Measurements from ENCODE around the gene TPSG1. TPM values are rescaled to one million over a fixed set of nuclear protein-coding genes. Genes with fewer than 3 reads are reported as not detected.

The TPSG1 gene
- total RNA-seq, 6 experiments from 2014 or later, result 0.20 to 0.43 (median 0.43) TPM; not detected in 3

GRCh38 chr16:1217526-1217925 is 7.5 kb downstream of the TPSG1 start:
- no peak for ATAC-seq
- H3K36me3 ChIP-seq, result no peaks in the 10 kb centered on the region
- H3K27ac ChIP-seq, result no peak overlapping the region
- H3K4me3 ChIP-seq, result no peak overlapping the region
- no CpG with 5 or more reads among the region's 24 CpGs for WGBS (ENCODE audit: insufficient coverage, low coverage, low lambda C conversion rate, missing lambda C conversion rate)
- intact Hi-C loops (cut with DNase I), result no loop called here
- no peaks in the 10 kb centered on the region for H3K9me3 ChIP-seq
- no peak for DNase-seq
- TF ChIP-seq CTCF (IDR thresholded peaks at IDR 0.05), result no peak
- TF ChIP-seq POLR2A (IDR thresholded peaks at IDR 0.05), result no peak
- H3K27me3 ChIP-seq, result no peaks in the 10 kb centered on the region
- H3K4me1 ChIP-seq, result no peaks in the 10 kb centered on the region

GRCh38 chr16:1216681-1217400 is 8.2 kb downstream of the TPSG1 start:
- Histone ChIP-seq H3K27ac (no peak overlapping the region), H3K9me3 (no peaks in the 10 kb centered on the region), H3K4me1 (no peaks in the 10 kb centered on the region), H3K36me3 (peaks cover 0 to 2% (median 0%) of the 10 kb centered on the region in 4 donors), H3K4me3 (no peak overlapping the region), H3K27me3 (no peaks in the 10 kb centered on the region)
- WGBS (ENCODE audit: insufficient coverage, low coverage, low lambda C conversion rate, missing lambda C conversion rate), result 89% methylated on average over 3 of the region's 32 CpGs
- no peak for ATAC-seq
- intact Hi-C loops (cut with DNase I), result no loop called here
- DNase-seq, result no peak
- no peak for TF ChIP-seq CTCF (IDR thresholded peaks at IDR 0.05)
- TF ChIP-seq POLR2A (IDR thresholded peaks at IDR 0.05), result no peak

- ATAC-seq (no peak), DNase-seq (no peak)
- TF ChIP-seq CTCF (IDR thresholded peaks at IDR 0.05) (no peak), POLR2A (IDR thresholded peaks at IDR 0.05) (no peak)
- no peak overlapping the region for H3K4me3 ChIP-seq
- H3K27me3 ChIP-seq, result no peaks in the 10 kb centered on the region
- H3K27ac ChIP-seq, result no peak overlapping the region
- intact Hi-C loops (cut with DNase I), result no loop called here
- no peaks in the 10 kb centered on the region for H3K9me3 ChIP-seq
- no CpG with 5 or more reads among the region's 12 CpGs for WGBS (ENCODE audit: insufficient coverage, low coverage, low lambda C conversion rate, missing lambda C conversion rate)
- H3K4me1 ChIP-seq, result no peaks in the 10 kb centered on the region
- peaks cover 0 to 8% (median 0%) of the 10 kb centered on the region in 4 donors for H3K36me3 ChIP-seq
Observed at GRCh38 chr16:1216296-1216619, 8.8 kb downstream of the TPSG1 start.

GRCh38 chr16:1215574-1216295 is 9.3 kb downstream of the TPSG1 start:
- ATAC-seq (no peak), DNase-seq (no peak)
- intact Hi-C loops (cut with DNase I), result no loop called here
- Histone ChIP-seq H3K4me1 (no peaks in the 10 kb centered on the region), H3K36me3 (peaks cover 0 to 10% (median 0%) of the 10 kb centered on the region in 4 donors), H3K27ac (no peak overlapping the region), H3K9me3 (no peaks in the 10 kb centered on the region), H3K27me3 (no peaks in the 10 kb centered on the region), H3K4me3 (no peak overlapping the region)
- no peak for TF ChIP-seq POLR2A (IDR thresholded peaks at IDR 0.05)
- 73% methylated on average over 11 of the region's 32 CpGs for WGBS (ENCODE audit: insufficient coverage, low coverage, low lambda C conversion rate, missing lambda C conversion rate)

- Histone ChIP-seq H3K4me1 (no peaks in the 10 kb centered on the region), H3K27ac (no peak overlapping the region), H3K4me3 (no peak overlapping the region), H3K9me3 (no peaks in the 10 kb centered on the region), H3K27me3 (no peaks in the 10 kb centered on the region), H3K36me3 (peaks cover 0 to 10% (median 0%) of the 10 kb centered on the region in 4 donors)
- DNase-seq (no peak), ATAC-seq (no peak)
- intact Hi-C loops (cut with DNase I), result no loop called here
- 74% methylated on average over 6 of the region's 16 CpGs for WGBS (ENCODE audit: insufficient coverage, low coverage, low lambda C conversion rate, missing lambda C conversion rate)
- no peak for TF ChIP-seq CTCF (IDR thresholded peaks at IDR 0.05)
- no peak for TF ChIP-seq POLR2A (IDR thresholded peaks at IDR 0.05)
Observed at GRCh38 chr16:1214719-1215118, 10.3 kb downstream of the TPSG1 start.
